Ovary (tissue), 9 donors: Measurements from ENCODE around the gene LYST. TPM values are rescaled to one million over a fixed set of nuclear protein-coding genes. Genes with fewer than 3 reads are reported as not detected.

Experiments
- DNase-seq, 5 donors: peaks; one replicate each; pipeline ENCODE4 v3.0.0-alpha.2; 2019 to 2020
- H3K27ac ChIP-seq, 2 donors: fragments of 200-600 bp; one replicate each; pipeline versions ENCODE4 v1.5.1 to v1.8.0; 2019 to 2022
- H3K27me3 ChIP-seq: fragments of 200-600 bp; one replicate; pipeline ENCODE4 v1.8.0; 2022
- H3K36me3 ChIP-seq: fragments of 200-600 bp; sonication (generic); one replicate; pipeline ENCODE4 v1.5.1; 2019
- H3K4me1 ChIP-seq: one replicate; pipeline ENCODE4 v1.8.1; 2013; ENCODE audit warnings: mild to moderate bottlenecking, moderate library complexity; ENCODE audit not compliant: insufficient read depth
- H3K4me3 ChIP-seq: fragments of 200-600 bp; sonication (generic); one replicate; pipeline ENCODE4 v1.5.1; 2017
- H3K9me3 ChIP-seq, 2 donors: fragments of 200-600 bp in 1 of 2; sonication (generic) in 1 of 2; one replicate each; pipeline versions ENCODE4 v1.5.1 to v1.8.1; 2013 to 2019; ENCODE audit warnings: mild to moderate bottlenecking in 1 of 2, moderate library complexity in 1 of 2
- EP300 ChIP-seq: sonication (generic); formaldehyde crosslinking; IDR thresholded peaks from one replicate; pipeline ENCODE4 v1.6.1; 2017; ENCODE audit warnings: antibody characterized with exemption
- POLR2A ChIP-seq: fragments of 450-650 bp; IDR thresholded peaks from one replicate; pipeline ENCODE4 v1.6.1; 2017; ENCODE audit warnings: antibody characterized with exemption, mild to moderate bottlenecking, moderate library complexity
- WGBS, 3 donors: extraction: QIAGEN DNeasy Blood & Tissue Kit in 1 of 3; methylation state at CpG; one replicate each; pipeline versions ENCODE4 v1.1.5 to v1.1.7; 2013 to 2017; 5-methylcytosine and 5-hydroxymethylcytosine counted together
- intact Hi-C, 4 donors: fragments of 100-400 bp; cut with DNase I; formaldehyde crosslinking; loops; one replicate each; pipeline versions ENCODE4 v1.11.0 to v1.15.1; 2022 to 2023
- polyA plus RNA-seq, 2 donors: library from polyadenylated mRNA; stranded (reverse); fragments of 200-250 nt in 1 of 2; fragments of 350-450 nt in 1 of 2; fragmentation: Illumina TruSeq in 1 of 2; extraction: RNeasy Lipid Tissue Mini Kit (QIAGEN cat#74804) in 1 of 2; gene quantifications; one replicate each; pipeline ENCODE4 v1.2.3, GENCODE V29; 2013 to 2014
- total RNA-seq, 7 donors: library from RNA; depleted of rRNA in 2 of 7; stranded (reverse); fragments of >200 nt in 2 of 7; fragmentation: NEBNext Ultra II Directional in 3 of 7; extraction: Animal tissue kit (Norgen Biotek cat#: 25700) in 3 of 7; gene quantifications; one replicate each; pipeline versions ENCODE4 v1.1.0 to v1.2.4, GENCODE V29; 2016 to 2023
- TF ChIP-seq, protein P1 (sequence below), 3 donors: fragments of 450-650 bp in 2 of 3; fragments of 200-600 bp in 1 of 3; IDR thresholded peaks; one replicate each; pipeline versions ENCODE4 v1.5.1 to v1.8.0; 2016 to 2022; ENCODE audit warnings: antibody characterized with exemption in 3 of 3, mild to moderate bottlenecking in 1 of 3
- donor health status: DM: no; HTN: no; CAD: no; lungs with moderate emphysema.
- donor health status: DM: no; HTN: no; CAD: no.
- donor health status: Bipolar disorder and iron deficiency.
- donor health status: DM: yes; HTN: yes; CAD: no.
- donor health status: DM: no; HTN: no; CAD: no.
- donor health status: DM: yes; HTN: yes; CAD: no.

Gene LYST
- total and polyA plus RNA-seq, 9 donors, result 6.8 to 29.2 (median 21.7) TPM

DNA sequence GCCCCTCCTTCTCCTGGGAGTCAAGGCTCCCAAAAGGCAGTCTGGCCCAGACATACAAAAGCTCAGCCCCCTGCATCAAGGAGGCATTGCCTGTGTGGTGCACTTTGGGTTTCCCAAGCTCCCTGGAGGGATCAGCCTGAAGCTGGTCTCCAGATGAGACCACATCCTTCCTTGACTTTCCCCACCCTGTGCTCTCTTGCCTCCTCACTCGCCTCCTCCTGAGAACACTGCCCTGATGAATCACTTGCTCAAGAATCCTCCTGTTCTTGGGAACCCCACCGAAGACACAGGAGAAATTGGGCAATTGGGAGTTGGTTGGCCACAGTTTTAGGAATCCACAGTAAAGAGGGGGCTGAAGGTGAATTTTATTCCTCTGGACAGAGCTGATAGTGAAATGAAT, 34.8 kb upstream of the LYST start:
- no peaks in the 10 kb centered on the region for H3K4me1 ChIP-seq
- no peak overlapping the region for H3K27ac ChIP-seq
- TF ChIP-seq, protein P1, sequence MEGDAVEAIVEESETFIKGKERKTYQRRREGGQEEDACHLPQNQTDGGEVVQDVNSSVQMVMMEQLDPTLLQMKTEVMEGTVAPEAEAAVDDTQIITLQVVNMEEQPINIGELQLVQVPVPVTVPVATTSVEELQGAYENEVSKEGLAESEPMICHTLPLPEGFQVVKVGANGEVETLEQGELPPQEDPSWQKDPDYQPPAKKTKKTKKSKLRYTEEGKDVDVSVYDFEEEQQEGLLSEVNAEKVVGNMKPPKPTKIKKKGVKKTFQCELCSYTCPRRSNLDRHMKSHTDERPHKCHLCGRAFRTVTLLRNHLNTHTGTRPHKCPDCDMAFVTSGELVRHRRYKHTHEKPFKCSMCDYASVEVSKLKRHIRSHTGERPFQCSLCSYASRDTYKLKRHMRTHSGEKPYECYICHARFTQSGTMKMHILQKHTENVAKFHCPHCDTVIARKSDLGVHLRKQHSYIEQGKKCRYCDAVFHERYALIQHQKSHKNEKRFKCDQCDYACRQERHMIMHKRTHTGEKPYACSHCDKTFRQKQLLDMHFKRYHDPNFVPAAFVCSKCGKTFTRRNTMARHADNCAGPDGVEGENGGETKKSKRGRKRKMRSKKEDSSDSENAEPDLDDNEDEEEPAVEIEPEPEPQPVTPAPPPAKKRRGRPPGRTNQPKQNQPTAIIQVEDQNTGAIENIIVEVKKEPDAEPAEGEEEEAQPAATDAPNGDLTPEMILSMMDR (IDR thresholded peaks at IDR 0.05), result no peak
- TF ChIP-seq EP300 (no peak), POLR2A (no peak)
- H3K4me3 ChIP-seq, result no peak overlapping the region
- H3K27me3 ChIP-seq, result no peaks in the 10 kb centered on the region
- intact Hi-C loops, result no loop called here
- no peak for DNase-seq
- no peaks in the 10 kb centered on the region for H3K36me3 ChIP-seq
- WGBS, 3 donors, result 76 to 81% (median 77%) methylated on average over 2 of the region's 2 CpGs
- no peaks in the 10 kb centered on the region for H3K9me3 ChIP-seq

DNA sequence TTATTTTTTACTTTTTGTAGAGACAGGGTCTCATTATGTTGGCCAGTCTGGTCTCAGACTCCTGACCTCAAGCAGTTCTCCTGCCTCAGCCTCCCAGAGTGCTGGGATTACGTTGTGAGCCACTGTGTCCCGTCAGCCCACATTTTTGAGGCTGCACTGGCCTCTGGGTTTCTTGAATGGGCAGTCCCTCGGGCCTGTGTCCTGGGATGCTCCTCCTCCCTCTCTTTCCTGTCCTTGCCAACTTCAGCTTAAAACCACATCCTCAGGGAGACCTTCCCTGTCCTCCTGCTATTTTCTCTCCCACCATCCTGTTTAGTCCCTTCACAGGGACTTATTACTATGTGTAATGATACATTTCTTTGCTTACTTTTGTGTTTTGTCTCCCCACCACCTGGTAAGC, 31.4 kb upstream of the LYST start:
- H3K9me3 ChIP-seq, result no peaks in the 10 kb centered on the region
- H3K27ac ChIP-seq, result no peak overlapping the region
- no peak for DNase-seq
- no peaks in the 10 kb centered on the region for H3K36me3 ChIP-seq
- no peak overlapping the region for H3K4me3 ChIP-seq
- no peaks in the 10 kb centered on the region for H3K4me1 ChIP-seq
- TF ChIP-seq, protein P1 (IDR thresholded peaks at IDR 0.05), result no peak
- TF ChIP-seq POLR2A (no peak), EP300 (no peak)
- WGBS, 3 donors, result 23 to 44% (median 24%) methylated on average over 3 of the region's 3 CpGs
- no peaks in the 10 kb centered on the region for H3K27me3 ChIP-seq
- intact Hi-C loops, result no loop called here

DNA sequence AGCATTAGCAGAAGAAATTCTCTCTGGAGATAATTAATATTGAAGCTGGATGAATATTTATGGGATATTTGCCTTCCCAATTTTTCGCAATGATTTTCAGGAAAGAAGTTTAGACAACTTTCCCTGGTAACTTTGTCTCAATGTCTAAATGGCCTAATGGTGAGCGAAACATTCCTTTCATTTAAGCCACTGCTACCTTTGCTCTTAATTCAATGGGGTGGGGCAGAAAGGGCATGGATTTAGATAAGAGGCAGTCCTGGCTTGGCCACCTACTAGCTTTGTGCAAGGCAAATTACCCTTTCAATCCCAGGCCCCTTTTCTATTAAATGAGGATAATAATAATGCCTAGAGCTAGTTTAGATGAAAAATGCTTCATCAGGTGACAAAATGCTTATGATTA, 27.1 kb upstream of the LYST start:
- no peak overlapping the region for H3K27ac ChIP-seq
- peaks cover 3% of the 10 kb centered on the region for H3K4me1 ChIP-seq
- no peak for DNase-seq
- TF ChIP-seq, protein P1 (IDR thresholded peaks at IDR 0.05), result no peak
- no peak for TF ChIP-seq POLR2A
- no peak for TF ChIP-seq EP300
- no peaks in the 10 kb centered on the region for H3K9me3 ChIP-seq
- intact Hi-C loops, result no loop called here
- H3K36me3 ChIP-seq, result no peaks in the 10 kb centered on the region
- no peaks in the 10 kb centered on the region for H3K27me3 ChIP-seq
- no peak overlapping the region for H3K4me3 ChIP-seq
- 95 to 98% (median 97%) methylated on average over 2 of the region's 2 CpGs for WGBS, 3 donors

- Histone ChIP-seq H3K36me3 (no peaks in the 10 kb centered on the region), H3K27ac (no peak overlapping the region), H3K9me3 (no peaks in the 10 kb centered on the region), H3K27me3 (no peaks in the 10 kb centered on the region), H3K4me1 (peaks cover 3% of the 10 kb centered on the region), H3K4me3 (no peak overlapping the region)
- TF ChIP-seq, protein P1 (IDR thresholded peaks at IDR 0.05), result no peak
- WGBS, 3 donors, result 81 to 84% (median 81%) methylated on average over 5 of the region's 5 CpGs
- DNase-seq, result no peak
- intact Hi-C loops, result no loop called here
These were observed 26.2 kb upstream of the LYST start for GRCh38 chr1:235892734-235893413.
